NCI-H2081 treated with DMSO at 0.1 percent for 48 hours (cell line): Measurements from ENCODE around the gene TSEN54.

Source experiments
- DNase-seq: peaks from one replicate; lab custom pipeline; 2025; lab: John Stamatoyannopoulos, UW

TSEN54 gene

DNA sequence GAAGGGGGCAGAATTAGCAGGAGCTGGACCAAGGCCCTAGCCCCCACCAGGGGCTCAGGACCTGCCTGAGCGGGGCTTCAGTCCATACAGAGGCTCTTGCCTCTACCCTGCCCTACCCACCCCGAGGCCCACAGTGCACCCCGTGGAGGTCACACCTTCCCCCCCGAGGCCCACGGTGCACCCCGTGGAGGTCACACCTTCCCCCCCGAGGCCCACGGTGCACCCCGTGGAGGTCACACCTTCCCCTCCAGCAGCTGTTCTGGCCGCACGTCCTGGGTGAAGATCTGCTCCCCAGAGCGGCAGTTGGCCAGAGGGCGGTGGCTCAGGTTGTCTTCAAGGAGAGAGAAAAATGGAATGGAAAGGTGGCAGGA, 12.4 kb upstream of the TSEN54 start:
- DNase-seq, result no peak

DNA sequence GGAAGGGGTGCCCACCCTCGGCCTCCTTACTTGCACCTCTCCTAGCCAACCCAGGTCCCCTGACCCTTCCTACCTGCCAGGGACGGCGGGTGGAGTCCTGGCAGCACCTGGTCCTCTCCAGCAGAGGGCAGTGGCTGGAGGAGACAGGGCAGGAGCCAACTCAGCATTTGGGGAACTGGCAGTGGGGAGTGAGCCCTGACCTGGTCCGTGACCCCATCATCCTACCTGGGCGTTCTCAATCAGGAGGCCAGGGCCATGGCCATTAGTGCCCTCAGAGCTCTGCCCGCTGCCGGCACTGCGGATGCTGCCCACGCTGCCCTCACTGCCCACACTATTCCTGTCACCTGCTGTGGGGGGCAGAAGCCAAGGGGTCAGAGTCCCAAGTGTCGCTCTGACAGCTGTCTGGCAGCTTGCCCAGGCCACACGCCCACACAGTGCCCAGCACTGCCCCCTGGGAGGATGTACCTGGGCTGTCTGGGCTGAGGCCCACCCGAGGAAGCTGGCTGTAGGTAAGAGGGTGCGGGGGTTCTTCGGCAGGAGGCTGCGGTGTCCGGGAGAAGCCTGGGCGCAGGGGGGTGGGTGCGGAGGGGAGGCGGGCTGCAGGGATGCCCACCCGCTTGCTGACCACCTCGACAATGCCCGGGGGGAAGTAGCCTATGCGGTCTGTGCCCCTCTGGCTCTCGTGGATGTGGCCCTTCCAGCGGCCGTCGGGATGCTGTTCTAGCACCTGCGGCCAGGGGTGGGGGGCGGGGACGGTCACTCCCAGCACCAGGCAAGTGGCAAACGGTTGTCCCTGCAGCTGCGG, 11.8 kb upstream of the TSEN54 start:
- no peak for DNase-seq

DNA sequence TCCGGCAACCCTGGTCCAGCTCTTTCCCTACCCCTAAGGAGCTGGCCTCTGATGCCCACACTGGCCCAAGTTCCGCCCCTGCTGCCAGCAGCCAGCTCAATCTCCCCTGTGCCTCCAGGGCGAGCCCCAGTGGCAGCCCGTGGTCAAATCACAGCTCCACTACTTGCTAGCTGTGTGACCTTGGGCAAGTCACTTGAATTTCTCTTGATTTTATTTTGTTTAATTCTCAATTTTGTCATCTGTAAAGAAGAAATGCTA, 11.2 kb upstream of the TSEN54 start:
- DNase-seq, result no peak

DNA sequence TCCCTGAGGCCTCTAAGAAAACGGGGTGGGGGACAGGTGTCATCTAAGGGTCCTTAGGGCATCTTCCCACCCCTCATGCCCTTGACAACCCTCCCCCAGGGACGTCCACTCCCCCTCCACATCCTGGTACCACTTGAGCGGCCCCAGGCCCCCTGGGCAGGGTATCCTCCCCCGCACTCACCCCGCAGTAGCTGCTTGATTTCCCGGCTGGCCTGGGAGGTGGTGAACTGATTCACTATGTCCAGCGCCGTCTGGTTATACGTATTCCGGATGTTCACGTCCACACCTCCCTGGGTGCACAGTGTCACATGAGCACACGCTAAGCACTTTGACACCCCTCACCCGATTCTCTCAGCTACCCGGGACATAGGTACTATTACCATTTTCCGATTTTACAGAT, 10.7 kb upstream of the TSEN54 start:
- DNase-seq, result no peak

DNA sequence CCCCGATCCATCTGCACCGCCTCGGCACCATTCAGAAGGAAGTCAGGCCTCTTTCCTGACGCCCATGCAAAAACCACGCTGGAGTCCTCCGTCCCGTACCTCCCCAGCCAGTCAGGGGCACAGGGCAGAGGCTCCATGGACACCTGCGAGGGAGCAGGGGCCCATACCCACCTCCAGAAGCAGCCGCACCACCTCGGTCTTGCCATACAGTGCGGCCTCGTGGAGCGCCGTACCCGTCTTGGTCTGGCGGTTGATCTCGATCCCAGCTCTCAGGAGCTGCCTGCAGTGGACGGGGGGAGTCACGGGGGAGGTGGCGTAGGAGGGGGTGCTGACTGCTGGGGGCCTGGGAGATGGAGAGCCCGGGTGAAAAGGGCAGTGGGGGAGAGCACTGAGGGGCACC, 10.2 kb upstream of the TSEN54 start:
- DNase-seq, result no peak

DNA sequence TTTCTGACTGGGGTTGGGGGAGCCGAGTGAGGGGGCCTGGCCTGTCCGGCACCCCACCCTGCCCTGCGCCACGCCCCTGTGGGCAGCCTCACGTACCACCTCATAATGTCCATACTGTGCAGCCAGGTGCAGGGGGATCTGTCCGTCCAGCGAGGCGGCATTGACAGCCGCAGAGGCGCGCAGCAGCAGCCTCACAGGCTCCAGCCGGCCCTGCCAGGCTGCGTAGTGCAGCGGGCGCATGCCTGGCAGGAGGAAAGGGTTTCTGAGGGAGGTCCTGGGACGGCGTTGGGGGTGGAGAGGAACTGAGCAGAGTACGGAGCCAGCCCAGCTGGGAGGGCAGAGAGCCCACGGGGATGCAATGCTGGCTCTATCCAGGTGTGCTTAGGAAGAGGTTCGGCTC, 9.4 kb upstream of the TSEN54 start:
- DNase-seq, result no peak

DNA sequence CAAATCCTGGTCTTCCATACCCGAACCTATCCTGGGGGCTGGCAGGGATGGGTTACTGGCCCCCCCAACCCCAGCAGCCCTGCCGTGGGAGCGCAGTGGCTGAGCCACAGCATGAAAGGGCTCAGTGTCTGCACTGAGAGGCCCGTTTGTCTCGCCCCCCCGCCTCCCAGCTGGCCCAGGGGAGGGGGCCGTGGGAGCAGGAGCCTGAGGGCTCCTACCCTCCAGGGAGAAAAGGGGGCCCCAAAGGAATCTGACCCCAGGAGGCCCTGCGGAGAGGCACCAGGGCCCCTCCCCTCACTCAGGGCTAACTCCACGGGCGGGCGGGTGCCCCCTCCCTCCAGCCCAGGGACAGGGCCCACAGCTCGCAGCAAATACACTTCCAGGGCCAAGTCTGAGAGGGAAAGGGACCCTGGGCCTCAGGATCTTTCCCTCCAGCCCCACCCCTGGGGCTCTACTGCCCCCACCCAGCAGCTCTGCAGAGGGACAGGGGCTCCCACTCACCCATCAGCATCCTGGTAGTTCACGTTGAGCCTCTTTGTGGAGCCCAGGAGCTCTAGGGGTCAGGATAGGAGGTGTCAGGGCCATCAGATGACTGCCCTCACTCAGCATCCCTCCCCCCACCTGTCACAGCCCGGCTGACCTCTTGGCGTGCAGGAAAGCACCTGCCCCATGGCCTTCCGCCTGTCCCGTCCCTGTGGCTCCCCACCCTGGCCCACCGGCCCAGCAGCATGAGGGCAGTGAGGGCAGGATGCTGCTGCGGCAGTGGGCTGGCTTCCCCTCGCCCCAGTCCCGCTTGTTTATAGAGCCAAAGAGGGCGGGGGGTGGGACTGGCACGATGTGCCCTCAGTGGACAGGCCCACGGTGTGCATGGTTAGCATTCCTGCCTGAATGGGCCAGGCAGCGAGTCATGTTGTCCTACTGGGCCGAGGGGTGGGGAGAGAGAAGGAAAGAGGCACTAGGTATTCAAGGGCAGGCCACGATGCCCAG, 8.3 kb upstream of the TSEN54 start:
- no peak for DNase-seq

DNA sequence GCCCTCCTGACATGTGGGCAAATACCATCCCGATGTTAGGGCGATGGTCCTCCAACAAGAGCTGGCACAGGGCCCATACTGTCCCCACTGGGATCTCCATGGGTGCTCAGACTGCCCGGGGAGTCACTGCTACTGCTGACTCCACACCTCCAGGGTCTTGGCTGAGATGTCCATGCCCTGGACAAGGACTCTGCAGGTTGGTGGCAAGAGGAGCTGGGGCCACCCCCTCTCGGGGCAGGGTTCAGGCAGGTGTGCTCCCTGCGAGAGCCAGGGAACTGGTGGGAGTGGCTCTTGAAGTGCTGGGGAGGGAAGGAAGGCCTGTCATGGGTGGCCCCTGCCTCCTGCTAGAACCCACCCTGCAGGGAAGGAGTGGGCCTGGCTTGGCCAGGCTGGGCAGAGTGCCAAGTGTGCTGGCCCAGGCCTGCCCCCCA, 7.4 kb upstream of the TSEN54 start:
- no peak for DNase-seq

DNA sequence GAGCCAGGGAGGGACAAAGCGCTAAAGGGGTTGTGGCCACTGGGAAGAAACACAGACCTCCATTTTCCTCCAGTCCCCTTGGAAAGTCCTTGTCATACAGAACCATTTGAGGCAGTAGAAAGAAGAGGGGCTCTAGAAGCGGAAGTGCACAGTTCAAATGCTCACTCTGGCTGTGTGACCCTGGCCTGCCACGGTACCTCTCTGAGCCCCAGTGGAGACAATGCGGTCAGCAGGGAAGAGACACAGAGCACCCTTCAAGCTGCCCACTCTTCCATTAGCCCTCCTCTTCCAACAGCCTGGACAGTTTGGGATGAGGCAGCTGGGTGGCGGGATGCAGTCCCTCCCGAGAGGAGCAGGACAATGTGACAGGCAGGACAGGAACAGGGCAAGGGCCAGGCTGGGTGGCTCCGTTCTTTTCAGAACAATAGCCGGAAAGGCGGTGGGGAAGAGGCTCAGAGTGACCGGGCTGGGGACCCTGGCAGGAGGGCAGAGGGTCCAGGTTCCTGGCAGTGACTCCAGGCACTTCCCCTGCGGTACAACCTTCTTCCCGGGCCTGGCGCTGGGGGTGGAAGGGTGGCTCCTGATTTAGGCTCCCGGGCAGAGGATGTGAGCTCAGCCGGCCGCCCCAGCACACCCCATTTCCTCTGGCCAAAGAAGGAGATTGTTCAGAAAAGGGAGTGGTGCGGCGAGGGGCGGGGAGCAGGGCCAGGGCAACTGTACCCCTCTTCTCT, 6.6 kb upstream of the TSEN54 start:
- no peak for DNase-seq

DNA sequence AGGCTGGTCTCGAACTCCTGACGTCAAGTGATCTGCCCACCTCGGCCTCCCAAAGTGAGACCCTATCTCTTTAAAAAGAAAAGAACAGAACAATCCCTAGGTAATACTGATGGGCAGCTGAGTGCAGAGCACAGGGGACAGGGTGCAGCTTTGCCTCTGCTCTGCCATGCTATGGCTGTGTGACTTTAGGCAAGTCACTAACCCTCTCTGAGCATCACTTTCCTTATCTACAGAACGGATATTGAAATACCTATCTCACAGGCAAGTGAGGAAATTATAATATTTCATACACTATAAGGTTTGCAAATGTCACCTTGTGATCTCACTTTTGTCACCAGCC, 5.1 kb upstream of the TSEN54 start:
- no peak for DNase-seq

DNA sequence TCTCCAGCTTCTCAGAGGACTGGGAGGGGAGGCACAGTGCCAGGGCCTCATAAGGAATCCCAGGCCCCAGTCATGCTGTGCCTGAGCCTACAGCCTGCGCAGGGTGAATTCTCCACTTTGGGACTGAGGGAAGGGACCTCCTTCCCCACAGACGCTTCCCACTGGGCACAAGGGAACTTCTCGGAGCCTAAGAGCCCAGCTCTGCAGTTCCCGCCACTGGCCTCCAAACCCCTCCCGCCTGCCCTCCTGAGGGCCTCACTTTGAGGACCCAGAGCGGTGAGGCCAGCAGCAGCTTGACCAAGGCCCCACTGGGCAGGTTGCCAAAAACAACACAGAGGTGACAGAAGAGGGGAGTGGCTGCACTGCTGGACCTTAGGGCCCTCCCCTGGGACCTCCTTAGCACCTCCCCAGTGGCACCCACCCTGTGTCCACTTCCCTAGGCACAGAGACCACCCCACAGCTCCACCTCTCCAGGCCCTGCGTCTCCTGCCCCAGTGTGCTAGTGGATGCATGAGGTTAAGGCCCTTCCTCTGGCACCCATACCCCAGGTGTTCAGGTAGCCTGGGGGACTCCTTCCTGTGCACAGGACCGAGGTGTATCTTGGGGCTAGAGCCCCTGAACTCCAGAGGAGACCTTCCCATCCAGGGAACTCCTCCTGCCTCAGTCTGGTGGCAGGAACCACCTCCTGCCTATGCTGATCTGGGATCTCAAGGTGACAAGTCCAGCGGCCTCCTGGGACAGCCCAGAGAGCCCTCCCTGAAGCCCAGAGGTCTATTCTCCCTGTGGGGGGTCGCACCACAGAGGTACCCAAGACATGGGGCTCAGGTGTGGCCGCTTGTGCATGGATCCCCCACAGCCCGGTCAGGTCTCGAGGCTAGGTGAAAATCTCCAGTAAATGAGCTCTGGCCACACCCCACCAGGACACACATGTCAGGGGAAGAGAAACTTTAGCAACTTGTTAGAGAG, 4.4 kb upstream of the TSEN54 start:
- DNase-seq, result no peak

DNA sequence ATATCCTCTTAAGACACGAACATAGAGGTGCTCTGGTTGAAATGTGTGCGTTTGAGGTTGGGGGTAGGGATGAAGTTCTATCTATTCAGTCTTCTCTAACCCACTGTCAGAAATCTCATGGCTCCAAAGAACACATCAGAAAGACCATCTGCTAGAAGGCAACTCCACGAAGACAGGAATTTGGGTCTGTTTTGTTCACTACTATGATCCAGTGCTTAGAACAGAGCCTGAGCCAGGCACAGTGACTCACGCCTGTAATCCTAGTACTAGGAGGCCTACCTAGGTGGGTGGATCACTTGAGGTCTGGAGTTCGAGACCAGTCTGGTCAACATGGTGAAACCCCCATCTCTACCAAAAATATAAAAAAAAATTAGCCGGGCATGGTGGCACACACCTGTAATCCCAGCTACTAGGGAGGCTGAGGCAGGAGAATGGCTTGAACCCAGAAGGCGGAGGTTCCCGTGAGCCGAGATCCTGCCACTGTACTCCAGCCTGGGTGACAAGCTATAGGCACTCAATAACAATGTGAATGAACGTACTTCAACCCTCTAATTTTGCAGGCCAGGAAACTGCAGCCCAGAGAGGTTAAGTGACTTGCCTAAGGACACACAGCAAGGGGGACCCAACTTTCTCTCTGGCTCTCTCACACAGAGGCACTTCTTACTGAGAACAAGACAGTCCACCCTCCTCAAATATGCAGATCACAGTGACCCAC, 3.2 kb upstream of the TSEN54 start:
- no peak for DNase-seq

DNA sequence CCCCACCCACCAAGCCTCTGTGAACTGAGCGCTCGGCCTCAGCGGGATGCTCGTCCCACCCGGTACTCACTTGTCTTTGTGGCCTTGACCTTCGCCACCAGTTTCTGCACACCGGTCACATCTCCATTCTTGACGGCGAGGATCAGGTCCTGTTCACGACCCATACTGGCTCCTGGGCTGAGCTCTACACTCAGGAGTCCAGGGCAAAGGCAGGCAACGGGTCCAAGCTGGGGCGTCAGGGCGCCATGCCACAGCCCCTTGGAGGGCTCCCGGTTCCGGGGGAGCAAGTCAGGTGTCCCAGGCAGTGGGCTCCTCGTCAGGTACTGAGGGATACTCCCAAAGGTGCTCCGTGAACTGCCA, 2.7 kb upstream of the TSEN54 start:
- no peak for DNase-seq

DNA sequence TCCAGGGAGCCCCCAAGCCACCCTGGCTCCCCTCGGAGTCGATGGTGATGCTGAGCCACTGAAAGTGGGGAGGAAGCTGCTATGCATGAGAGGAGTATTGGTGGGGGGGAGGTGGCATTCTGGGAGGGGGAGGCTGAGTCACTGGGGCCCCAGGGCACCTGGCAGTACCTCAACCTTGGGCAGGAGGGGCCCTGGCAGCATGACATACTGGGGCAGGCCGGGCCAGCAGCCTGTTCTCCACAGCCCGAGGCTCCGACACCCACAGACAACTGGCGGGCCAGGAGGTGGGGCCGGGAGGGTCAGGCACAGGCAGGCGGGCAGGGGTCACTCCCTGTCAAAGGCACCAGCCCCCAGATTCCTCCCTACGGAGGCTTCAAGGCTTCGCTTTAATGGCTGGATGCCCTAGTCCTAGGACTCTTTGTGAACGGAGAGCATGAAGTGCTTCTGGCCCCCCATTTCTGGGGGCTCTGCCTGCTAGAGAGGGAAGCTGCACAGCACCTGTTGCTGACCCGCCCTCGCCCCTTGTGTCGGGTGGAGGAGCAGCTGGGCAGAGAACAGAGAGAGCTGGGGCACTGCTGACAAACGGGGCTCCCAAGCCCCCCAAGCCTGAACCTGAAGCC, 1.9 kb upstream of the TSEN54 start:
- no peak for DNase-seq

DNA sequence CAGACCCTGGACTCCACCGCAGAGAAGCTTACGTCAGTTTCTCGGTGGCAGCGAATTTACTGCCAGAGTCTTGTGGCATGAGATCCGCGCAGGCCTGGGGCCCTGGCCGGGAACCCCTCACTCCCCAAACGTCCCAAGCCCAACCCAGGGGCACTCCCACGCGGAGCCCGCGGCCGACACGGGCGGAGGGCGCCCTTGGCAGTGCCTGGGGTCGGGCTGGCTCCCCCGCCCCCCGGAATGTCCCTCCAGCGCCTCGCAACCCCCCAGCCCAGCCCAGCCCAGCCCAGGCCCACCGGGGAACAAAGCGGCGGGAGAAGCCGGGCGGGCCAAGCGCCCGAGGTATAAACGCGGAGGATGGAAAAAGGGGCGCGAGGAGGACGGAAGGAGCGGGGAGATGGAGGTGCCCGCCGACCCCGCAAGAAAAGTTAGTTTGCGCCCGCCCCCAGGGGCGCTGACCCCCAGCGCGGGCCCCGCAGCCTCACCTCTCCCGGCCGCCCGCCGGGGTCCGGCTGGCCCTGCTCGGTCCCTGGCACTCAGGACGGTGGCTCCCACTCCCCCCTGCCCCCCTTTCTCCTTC, 1.3 kb upstream of the TSEN54 start:
- no peak for DNase-seq

DNA sequence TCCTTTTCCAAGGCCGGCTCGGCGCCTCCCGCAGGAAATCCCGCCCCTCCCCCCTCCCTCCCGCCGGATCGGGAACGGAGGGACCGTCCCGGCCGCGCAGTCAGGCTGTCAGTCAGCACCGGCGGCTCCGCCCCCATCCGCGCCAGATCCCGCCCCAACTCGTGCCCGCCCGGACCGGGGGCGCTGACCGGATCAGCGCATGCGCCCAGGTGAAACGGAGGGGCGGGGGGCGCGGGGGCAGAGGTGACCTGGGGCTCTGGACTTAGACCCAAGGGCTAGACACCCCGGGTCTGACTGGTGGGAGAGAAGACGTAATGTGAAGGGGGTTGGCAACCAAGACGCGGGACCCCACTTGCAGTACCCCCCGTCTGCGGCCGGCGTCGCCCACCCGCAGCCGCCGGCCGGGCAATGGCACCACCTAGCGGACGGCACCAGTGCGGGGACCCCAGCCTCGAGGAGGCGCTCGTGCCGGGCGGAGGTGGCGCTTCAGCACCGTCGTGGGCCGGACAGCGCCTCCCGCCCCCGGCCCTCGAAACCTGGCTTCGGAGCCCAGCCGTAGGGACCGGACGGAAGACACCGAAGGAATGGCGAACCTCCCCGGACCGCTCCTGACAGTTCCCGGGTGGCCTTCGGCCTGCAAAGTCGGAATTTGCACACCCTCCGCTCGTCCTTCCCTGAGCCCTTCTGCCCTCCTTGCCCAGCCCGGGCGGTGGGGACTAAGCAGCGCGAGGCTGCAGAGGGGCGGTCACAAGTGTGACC, 653 bp upstream of the TSEN54 start, which contains the start of gene CASKIN2:
Gene CASKIN2, minus strand, starts transcription at position 42 of the 759 bp plus-strand sequence. CDS start 1,733 bp downstream, outside the sequence.
- peak; percentile 42 for DNase-seq

DNA sequence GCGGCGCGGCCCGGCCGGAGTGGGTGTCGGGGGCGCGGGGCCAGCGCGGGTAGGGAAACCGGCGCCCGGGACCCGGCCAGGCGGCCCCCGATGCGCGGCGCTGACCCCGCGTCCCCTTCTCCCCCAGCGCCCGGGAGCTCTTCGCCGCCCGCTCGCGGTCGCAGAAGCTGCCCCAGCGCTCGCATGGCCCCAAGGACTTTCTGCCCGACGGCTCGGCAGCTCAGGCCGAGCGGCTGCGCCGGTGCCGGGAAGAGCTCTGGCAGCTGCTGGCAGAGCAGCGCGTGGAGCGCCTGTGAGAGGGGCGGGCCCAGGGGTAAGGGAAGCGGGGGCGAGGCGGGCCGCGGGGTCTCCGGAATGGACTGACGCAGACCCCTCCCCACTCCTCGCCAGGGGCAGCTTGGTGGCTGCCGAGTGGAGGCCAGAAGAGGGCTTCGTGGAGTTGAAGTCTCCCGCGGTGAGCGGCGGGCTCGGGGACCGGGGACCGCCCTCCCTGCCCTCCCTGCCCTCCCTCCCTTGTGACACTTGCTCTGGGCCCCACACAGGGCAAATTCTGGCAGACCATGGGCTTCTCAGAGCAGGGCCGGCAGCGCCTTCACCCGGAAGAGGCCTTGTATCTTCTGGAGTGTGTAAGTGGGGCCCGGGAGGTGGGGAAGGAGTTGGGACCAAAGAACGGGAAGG, 430 bp downstream of the TSEN54 start:
- no peak for DNase-seq

DNA sequence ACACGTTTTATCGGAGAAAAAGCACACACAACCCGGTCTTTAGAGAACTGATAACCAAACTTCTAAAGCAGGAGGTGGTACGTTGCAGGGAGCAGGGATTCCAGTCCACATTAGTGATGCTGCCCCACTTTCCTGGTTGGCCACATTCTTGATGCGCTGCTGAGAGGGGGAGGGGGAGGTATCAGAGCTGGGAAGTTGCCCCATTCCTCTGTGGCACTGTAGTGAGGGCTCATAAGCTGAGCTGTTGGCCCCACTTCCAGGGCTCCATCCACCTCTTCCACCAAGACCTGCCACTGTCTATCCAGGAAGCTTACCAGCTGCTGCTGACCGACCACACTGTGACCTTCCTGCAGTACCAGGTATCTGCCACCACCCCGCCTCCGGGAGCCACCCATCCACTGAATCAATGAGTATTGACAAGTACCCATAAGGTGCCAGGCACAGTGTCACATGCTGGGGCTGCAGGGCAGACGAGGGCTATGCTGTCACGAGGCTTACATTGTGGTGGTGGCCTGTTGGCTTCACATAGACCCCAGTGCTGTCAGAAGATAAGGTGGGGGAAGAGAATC, 1.1 kb downstream of the TSEN54 start:
- no peak for DNase-seq
